ENCODE results near the gene C1QL3.

The C1QL3 gene

GRCh38 chr10:16521311-16522016, at the start of gene C1QL3:
C1QL3 (minus strand) TSS chr10:16521879; CDS start chr10:16521065, 814 bp downstream.
- DNase-seq (ENCODE audit: low read depth in 1 of 2, low spot score in 1 of 2), result no peak

GRCh38 chr10:16570731-16571130, 49.1 kb upstream of the C1QL3 start:
- no peak for DNase-seq (ENCODE audit: low read depth in 1 of 2, low spot score in 1 of 2)

GRCh38 chr10:16566202-16566805, 44.6 kb upstream of the C1QL3 start:
- no peak for DNase-seq (ENCODE audit: low read depth in 1 of 2, low spot score in 1 of 2)

GRCh38 chr10:16565604-16566003, 43.9 kb upstream of the C1QL3 start:
- no peak for DNase-seq (ENCODE audit: low read depth in 1 of 2, low spot score in 1 of 2)

- DNase-seq (ENCODE audit: low read depth in 1 of 2, low spot score in 1 of 2), result no peak
These were observed 41.2 kb upstream of the C1QL3 start for GRCh38 chr10:16562891-16563290.

- DNase-seq (ENCODE audit: low read depth in 1 of 2, low spot score in 1 of 2), result no peak
These were observed 37.6 kb upstream of the C1QL3 start for GRCh38 chr10:16559236-16559773.

- DNase-seq (ENCODE audit: low read depth in 1 of 2, low spot score in 1 of 2), result no peak
These were observed 26.3 kb upstream of the C1QL3 start for GRCh38 chr10:16547973-16548372.

GRCh38 chr10:16545116-16545736, 23.5 kb upstream of the C1QL3 start:
- DNase-seq (ENCODE audit: low read depth in 1 of 2, low spot score in 1 of 2), result no peak

- DNase-seq (ENCODE audit: low read depth in 1 of 2, low spot score in 1 of 2), result no peak
These were observed 22.9 kb upstream of the C1QL3 start for GRCh38 chr10:16544591-16544990.

GRCh38 chr10:16544099-16544498, 22.4 kb upstream of the C1QL3 start:
- DNase-seq (ENCODE audit: low read depth in 1 of 2, low spot score in 1 of 2), result no peak

GRCh38 chr10:16536155-16536554, 14.5 kb upstream of the C1QL3 start:
- no peak for DNase-seq (ENCODE audit: low read depth in 1 of 2, low spot score in 1 of 2)

- no peak for DNase-seq (ENCODE audit: low read depth in 1 of 2, low spot score in 1 of 2)
These were observed 8.2 kb upstream of the C1QL3 start for GRCh38 chr10:16529853-16530252.

- DNase-seq (ENCODE audit: low read depth in 1 of 2, low spot score in 1 of 2), result no peak
These were observed 5.8 kb upstream of the C1QL3 start for GRCh38 chr10:16527452-16527851.

- DNase-seq (ENCODE audit: low read depth in 1 of 2, low spot score in 1 of 2), result no peak
These were observed 779 bp downstream of the C1QL3 start for GRCh38 chr10:16520900-16521299.

GRCh38 chr10:16519908-16520861, 1.5 kb downstream of the C1QL3 start:
- DNase-seq (ENCODE audit: low read depth in 1 of 2, low spot score in 1 of 2), result no peak

GRCh38 chr10:16519250-16519907, 2.3 kb downstream of the C1QL3 start:
- no peak for DNase-seq (ENCODE audit: low read depth in 1 of 2, low spot score in 1 of 2)

- DNase-seq (ENCODE audit: low read depth in 1 of 2, low spot score in 1 of 2), result no peak
These were observed 2.9 kb downstream of the C1QL3 start for GRCh38 chr10:16518822-16519221.

GRCh38 chr10:16510843-16511242, 10.8 kb downstream of the C1QL3 start:
- DNase-seq (ENCODE audit: low read depth in 1 of 2, low spot score in 1 of 2), result no peak

- DNase-seq (ENCODE audit: low read depth in 1 of 2, low spot score in 1 of 2), result no peak
These were observed 11.7 kb downstream of the C1QL3 start for GRCh38 chr10:16509996-16510395.

GRCh38 chr10:16505161-16505560, 16.5 kb downstream of the C1QL3 start:
- DNase-seq (ENCODE audit: low read depth in 1 of 2, low spot score in 1 of 2), result no peak

GRCh38 chr10:16497911-16498310, 23.8 kb downstream of the C1QL3 start:
- no peak for DNase-seq (ENCODE audit: low read depth in 1 of 2, low spot score in 1 of 2)

Data from stimulated activated CD4-positive, alpha-beta T cell treated with anti-CD3 and anti-CD28 coated beads, Interleukin-15, amount 100 ng/mL, for 1 hour (primary cell).